WTC11 (cell line): ENCODE measurements around the gene IL23R.

Experiments
- AFF4 ChIP-seq: sonication (generic); formaldehyde crosslinking; IDR thresholded peaks from 2 replicates; pipeline ENCODE4 v1.8.1; 2023; ENCODE audit warnings: mild to moderate bottlenecking, missing genetic modification reagents, borderline replicate concordance
- CREB1 ChIP-seq: sonication (generic); formaldehyde crosslinking; IDR thresholded peaks from 2 replicates; pipeline ENCODE4 v1.8.0; 2023; ENCODE audit warnings: mild to moderate bottlenecking, missing genetic modification reagents
- CTCF ChIP-seq: fragments of 200-600 bp; IDR thresholded peaks from 2 replicates; pipeline ENCODE4 v1.8.0; 2022; ENCODE audit warnings: antibody characterized with exemption
- MXD4 ChIP-seq: fragments of 250-450 bp; sonication (Bioruptor Pico); IDR thresholded peaks from 2 replicates; pipeline ENCODE4 v1.8.0; 2021; ENCODE audit warnings: mild to moderate bottlenecking, moderate library complexity, borderline replicate concordance
- NR3C1 ChIP-seq: sonication (generic); formaldehyde crosslinking; conservative IDR thresholded peaks from 2 replicates; pipeline ENCODE4 v1.8.1; 2023; ENCODE audit warnings: low read depth, mild to moderate bottlenecking, missing genetic modification reagents
- TEAD1 ChIP-seq: sonication (generic); formaldehyde crosslinking; IDR thresholded peaks from 2 replicates; pipeline ENCODE4 v1.8.0; 2022; ENCODE audit warnings: mild to moderate bottlenecking, missing genetic modification reagents
- ZNF232 ChIP-seq: sonication (generic); formaldehyde crosslinking; IDR thresholded peaks from 2 replicates; pipeline ENCODE4 v1.8.0; 2022; ENCODE audit warnings: mild to moderate bottlenecking, missing genetic modification reagents

GRCh38 chr1:67261680-67262079 is 95.4 kb downstream of the IL23R start:
- TF ChIP-seq AFF4 (CRISPR knock-in tag) (no peak), MXD4 (CRISPR knock-in tag) (no peak), TEAD1 (no peak), ZNF232 (CRISPR knock-in tag) (no peak), CTCF (no peak), CREB1 (no peak), NR3C1 (no peak)
